Embryonic facial prominence (tissue), 1 donor: Measurements from ENCODE around the gene IL3.
"Not testable (repeated sequence)": the region's sequence is repeated elsewhere in the genome, so short reads cannot be mapped to it uniquely, and the experiment has no call there.

ENCODE experiments used
- DNase-seq: peaks from one replicate; pipeline ENCODE4 v3.0.0-alpha.2; 2016; ENCODE audit errors: extremely low spot score

The IL3 gene

GRCh38 chr5:132094393-132095076 is 34.1 kb downstream of the IL3 start:
- DNase-seq: no peak

DNA sequence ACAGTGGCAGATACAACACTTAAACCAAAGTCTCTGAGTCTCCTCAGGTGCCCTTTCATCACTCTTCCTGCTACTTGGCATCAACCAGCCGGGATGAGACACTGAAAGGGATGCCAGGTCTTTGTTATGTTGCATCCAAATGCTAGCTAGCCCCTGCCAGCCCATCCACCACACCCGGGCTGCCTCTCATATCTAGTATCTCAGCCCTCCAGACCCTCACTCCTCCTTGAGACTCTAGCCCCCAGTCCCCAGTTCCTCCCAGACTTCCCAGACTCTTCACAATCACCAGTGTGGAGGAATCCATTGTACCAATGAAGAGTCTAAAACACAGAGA is 34.6 kb downstream of the IL3 start:
- DNase-seq: no peak

- no peak for DNase-seq
Measured at GRCh38 chr5:132095424-132095972, 35.0 kb downstream of the IL3 start.

- no peak for DNase-seq
Measured at GRCh38 chr5:132096904-132097303, 36.4 kb downstream of the IL3 start.

DNA sequence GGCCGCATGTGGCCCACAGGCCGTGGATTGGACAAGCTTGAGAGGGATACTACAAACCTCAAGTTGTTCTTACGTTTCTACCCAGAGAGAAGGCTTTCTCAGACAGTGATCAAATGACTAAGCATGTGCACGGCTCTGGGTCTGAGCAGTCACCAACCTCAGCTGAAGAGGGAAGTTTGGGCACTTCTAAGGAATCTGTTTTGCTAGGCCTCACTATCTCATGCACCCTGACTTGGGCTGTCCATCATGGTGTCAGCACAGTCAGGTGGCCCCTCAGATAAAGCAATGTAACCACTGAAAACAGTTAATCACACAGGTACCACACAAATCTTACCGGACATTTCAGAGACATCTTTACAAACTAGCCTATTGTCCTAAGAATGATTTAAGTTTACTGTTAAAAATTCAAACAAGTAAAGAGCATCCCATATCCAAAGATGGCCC is 37.7 kb downstream of the IL3 start:
- DNase-seq: no peak

DNA sequence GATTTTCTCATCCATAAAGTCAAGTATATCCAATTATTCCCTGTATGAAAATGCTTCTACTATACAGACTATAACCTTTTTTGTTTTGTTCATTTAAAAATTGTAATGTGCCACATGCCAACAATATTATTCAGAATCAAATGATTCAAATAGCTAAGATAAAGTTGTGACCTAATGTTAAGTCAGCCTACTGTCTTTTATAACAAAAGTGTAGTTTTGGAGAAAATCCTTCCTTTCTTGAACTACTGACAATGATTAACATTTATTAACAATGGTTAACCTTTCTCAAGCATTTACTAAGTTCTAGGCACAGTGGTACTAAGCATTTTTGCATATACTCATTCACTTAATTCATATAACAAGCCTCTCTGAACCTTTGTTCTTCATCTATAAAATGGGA is 38.2 kb downstream of the IL3 start:
- no peak for DNase-seq

- no peak for DNase-seq
Measured at GRCh38 chr5:132099076-132099748, 38.8 kb downstream of the IL3 start.

GRCh38 chr5:132099905-132100304 is 39.5 kb downstream of the IL3 start:
- DNase-seq: no peak

DNA sequence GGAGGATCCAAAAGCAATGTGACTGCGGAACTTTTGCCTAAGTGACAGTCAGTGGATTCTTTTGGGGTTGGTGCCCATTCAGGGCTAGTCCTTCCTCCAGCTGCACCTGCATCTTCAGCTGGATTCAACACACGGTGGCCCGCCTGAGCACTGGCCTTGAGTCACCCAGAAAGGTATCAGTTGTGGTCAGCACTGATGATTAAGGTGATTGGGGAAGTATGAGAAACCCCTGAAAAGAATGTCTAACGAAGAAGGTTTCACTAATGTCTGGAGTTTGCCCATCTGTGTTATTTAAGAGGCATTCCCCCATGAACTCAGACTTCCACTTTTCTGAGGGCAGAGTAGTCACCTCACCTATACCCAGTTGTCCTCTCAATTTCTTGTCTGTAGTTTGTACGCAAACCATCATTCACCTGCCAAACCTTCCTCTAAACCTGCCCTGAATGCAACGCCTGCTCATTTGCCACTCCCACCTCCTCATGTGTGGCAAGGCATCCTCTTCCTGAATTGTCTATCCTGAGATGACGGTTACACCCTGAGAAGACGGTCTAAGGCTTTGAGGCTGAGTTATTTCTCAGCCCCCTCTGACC is 40.3 kb downstream of the IL3 start:
- DNase-seq: no peak

DNA sequence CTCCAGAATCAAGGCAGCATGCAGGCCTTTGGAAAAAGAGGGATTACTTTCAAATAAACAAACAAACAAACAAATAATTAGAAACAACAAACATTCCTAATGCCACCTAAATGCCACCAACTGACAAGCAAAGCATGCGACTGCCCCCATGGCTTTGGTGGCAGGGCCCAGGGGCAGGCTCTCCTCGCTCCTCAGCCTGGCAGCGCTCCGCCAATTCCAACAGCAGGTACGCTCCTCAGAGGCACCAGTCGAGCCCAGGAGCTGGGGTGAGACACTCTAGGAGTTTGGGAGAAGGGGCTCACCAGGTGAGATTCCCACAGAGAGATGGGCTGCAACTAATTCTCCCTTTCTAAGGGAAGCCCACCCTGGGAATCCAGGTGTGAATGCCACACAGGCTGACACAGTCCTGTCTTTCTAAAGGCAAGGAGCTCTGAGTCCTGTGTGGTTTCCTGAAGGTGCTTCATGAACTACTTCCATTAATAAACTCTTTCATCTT is 41.0 kb downstream of the IL3 start:
- DNase-seq: no peak

- DNase-seq: no peak
Measured at GRCh38 chr5:132102101-132102701, 41.7 kb downstream of the IL3 start.

GRCh38 chr5:132102944-132103331 is 42.5 kb downstream of the IL3 start:
- DNase-seq: no peak

GRCh38 chr5:132103332-132103951 is 43.0 kb downstream of the IL3 start:
- no peak for DNase-seq

GRCh38 chr5:132103969-132104391 is 43.5 kb downstream of the IL3 start:
- no peak for DNase-seq

GRCh38 chr5:132104556-132104955 is 44.1 kb downstream of the IL3 start:
- no peak for DNase-seq

DNA sequence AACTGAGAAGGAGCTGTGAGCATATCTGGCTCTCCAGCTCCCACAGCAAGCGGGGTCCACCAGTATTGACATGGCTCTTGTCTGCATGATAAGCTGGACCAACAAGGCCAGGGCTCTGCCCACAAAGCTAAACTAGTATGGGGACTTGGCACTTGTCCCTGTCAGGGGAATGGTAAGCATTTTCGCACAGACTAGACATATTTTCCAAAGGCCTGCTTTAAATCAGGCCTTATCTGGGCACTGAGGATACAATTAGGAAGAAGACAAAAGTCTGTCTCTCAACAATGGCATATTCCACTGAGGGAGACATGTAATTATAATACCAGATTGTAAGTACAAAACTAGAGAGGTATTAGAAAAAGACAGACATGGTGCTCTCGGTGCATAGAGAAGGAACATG is 45.2 kb downstream of the IL3 start:
- no peak for DNase-seq

GRCh38 chr5:132108495-132108894 is 48.0 kb downstream of the IL3 start:
- DNase-seq: not testable (repeated sequence)

DNA sequence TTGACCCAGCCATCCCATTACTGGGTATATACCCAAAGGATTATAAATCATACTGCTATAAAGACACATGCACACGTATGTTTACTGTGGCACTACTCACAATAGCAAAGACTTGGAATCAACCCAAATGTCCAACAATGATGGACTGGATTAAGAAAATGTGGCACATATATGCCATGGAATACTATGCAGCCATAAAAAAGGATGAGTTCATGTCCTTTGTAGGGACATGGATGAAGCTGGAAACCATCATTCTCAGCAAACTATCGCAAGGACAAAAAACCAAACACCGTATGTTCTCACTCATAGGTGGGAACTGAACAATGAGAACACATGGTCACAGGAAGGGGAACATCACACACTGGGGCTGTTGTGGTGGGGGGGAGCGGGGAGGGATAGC is 48.5 kb downstream of the IL3 start:
- DNase-seq: not testable (repeated sequence)

DNA sequence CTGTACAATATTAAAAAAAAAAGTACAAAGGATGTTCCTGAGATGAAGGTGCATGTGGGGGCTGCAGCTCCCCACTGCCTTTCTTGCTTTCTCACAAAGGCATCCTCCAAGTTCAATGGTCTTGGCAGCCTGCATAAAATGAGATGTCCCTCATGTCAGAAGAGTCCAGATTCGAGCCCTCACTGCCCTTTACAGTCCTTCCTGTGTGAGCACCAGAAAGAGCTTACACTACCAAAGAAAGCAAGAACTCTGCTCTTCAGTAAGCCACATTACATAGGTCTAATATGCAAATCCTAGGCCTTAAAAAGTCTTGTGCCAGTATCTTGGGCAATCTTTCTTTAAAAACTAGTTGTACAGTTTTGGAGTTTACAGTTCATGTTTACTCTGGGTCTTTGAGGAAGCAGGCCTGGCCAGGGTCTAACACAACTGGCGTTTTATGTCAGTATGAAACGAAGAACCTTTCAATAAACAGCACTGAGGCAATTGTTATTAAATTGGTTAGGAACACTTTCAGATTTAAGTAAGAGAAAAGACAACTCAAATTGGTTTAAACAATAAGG is 49.1 kb downstream of the IL3 start:
- DNase-seq: no peak

DNA sequence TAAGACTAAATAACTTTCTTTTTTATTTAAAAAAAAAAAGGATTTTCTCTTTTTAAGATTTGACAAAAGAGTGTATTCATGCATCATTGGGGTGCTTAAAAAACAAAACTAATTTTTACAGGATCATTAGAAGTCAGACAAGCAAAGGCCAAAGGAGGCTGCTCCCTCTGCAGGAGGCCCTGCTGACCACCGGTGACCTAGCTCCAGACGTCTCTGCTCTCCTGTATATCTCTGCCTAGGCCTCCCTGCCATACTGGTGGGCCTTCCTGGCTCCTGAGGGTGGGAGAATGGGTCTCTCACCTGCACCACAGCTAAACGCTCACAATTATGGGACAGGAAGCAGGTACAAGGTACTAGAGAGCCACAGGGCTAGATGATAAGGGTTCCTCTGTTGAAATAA is 49.7 kb downstream of the IL3 start:
- no peak for DNase-seq

- DNase-seq: no peak
Measured at GRCh38 chr5:132110930-132111329, 50.5 kb downstream of the IL3 start.

- DNase-seq: no peak
Measured at GRCh38 chr5:132112111-132112510, 51.7 kb downstream of the IL3 start.
